Activated CD8-positive, alpha-beta T cell treated with anti-CD3 and anti-CD28 coated beads for 36 hours (primary cell): Measurements from ENCODE around the gene RAD51B. TPM values are rescaled to one million over a fixed set of nuclear protein-coding genes. Genes with fewer than 3 reads are reported as not detected.

Source experiments
- ATAC-seq: fragments of 200-7000 bp; cut with Tn5 transposase; one replicate; pipeline ENCODE4 v1.10.0; 2021; ENCODE audit warnings: mild to moderate bottlenecking, moderate library complexity
- CTCF ChIA-PET: fragments of 350-600 bp; sonication (Branson Sonifier 250); formaldehyde crosslinking; loops from one replicate; lab custom pipeline; 2021; ENCODE audit warnings: antibody characterized with exemption; lab: Charles Lee
- POLR2A ChIA-PET: fragments of 350-600 bp; sonication (Branson Sonifier 250); formaldehyde crosslinking; loops from one replicate; lab custom pipeline; 2021; ENCODE audit warnings: antibody characterized with exemption; lab: Charles Lee
- DNase-seq: peaks from one replicate; pipeline ENCODE4 v3.0.0-alpha.2; 2020
- H3K27ac Mint-ChIP-seq: one replicate; pipeline ENCODE4 v1.8.0; 2021; ENCODE audit warnings: mild to moderate bottlenecking, mixed read lengths
- H3K27me3 Mint-ChIP-seq: one replicate; pipeline ENCODE4 v1.8.0; 2021; ENCODE audit warnings: mixed read lengths
- H3K36me3 Mint-ChIP-seq: one replicate; pipeline ENCODE4 v1.8.0; 2021; ENCODE audit warnings: low read depth, mixed read lengths
- H3K4me1 Mint-ChIP-seq: one replicate; pipeline ENCODE4 v1.8.0; 2021; ENCODE audit warnings: low read depth, mixed read lengths
- H3K4me3 Mint-ChIP-seq: one replicate; pipeline ENCODE4 v1.8.0; 2021; ENCODE audit warnings: mild to moderate bottlenecking, moderate library complexity, mixed read lengths
- H3K9me3 Mint-ChIP-seq: one replicate; pipeline ENCODE4 v1.8.0; 2021; ENCODE audit warnings: mixed read lengths
- CTCF ChIP-seq: fragments of 200-600 bp; IDR thresholded peaks from one replicate; pipeline ENCODE4 v1.8.0; 2022; ENCODE audit warnings: antibody characterized with exemption, mild to moderate bottlenecking
- intact Hi-C: fragments of 100-400 bp; cut with micrococcal nuclease; formaldehyde crosslinking; loops from one replicate; pipeline ENCODE4 v1.10.0; 2022
- total RNA-seq, 2 experiments: library from RNA; stranded (reverse); gene quantifications; one replicate each; pipeline ENCODE4 v1.2.3, GENCODE V29; 2021

Gene RAD51B
- total RNA-seq, 2 experiments from 2014 or later, result 38.2 to 40.6 TPM

- no peak overlapping the region for H3K4me3 Mint-ChIP-seq
- TF ChIP-seq CTCF, result no peak
- peaks cover 12% of the 10 kb centered on the region for H3K9me3 Mint-ChIP-seq
- peaks cover 24% of the 10 kb centered on the region for H3K4me1 Mint-ChIP-seq
- H3K27me3 Mint-ChIP-seq, result no peaks in the 10 kb centered on the region
- ATAC-seq (no peak), DNase-seq (no peak)
- peaks cover 11% of the 10 kb centered on the region for H3K36me3 Mint-ChIP-seq
- intact Hi-C loops, result no loop called here
- CTCF ChIA-PET, result interaction anchor here (1.3 kb wide), 1 partner anchor 18 kb away, joined by 3 read pairs; no protein-coding TSS in a partner anchor
- H3K27ac Mint-ChIP-seq, result no peak overlapping the region
- POLR2A ChIA-PET, result no interaction called here
Observed at GRCh38 chr14:68106456-68106855, 286.9 kb downstream of the RAD51B start.

GRCh38 chr14:68106905-68107304 lies 287.3 kb downstream of the RAD51B start:
- no peak for TF ChIP-seq CTCF
- H3K36me3 Mint-ChIP-seq, result peaks cover 7% of the 10 kb centered on the region
- intact Hi-C loops, result no loop called here

GRCh38 chr14:68109132-68109900 lies 289.7 kb downstream of the RAD51B start:
- no peak for TF ChIP-seq CTCF
- Mint-ChIP-seq H3K4me3 (no peak overlapping the region), H3K9me3 (no peaks in the 10 kb centered on the region), H3K27me3 (no peaks in the 10 kb centered on the region), H3K27ac (no peak overlapping the region), H3K36me3 (no peaks in the 10 kb centered on the region), H3K4me1 (peaks cover 25% of the 10 kb centered on the region)
- DNase-seq (no peak), ATAC-seq (no peak)
- ChIA-PET POLR2A (no interaction called here), CTCF (no interaction called here)
- intact Hi-C loops, result no loop called here

More at GRCh38 chr14:68106905-68107304, 287.3 kb downstream of the RAD51B start:
- peaks cover 25% of the 10 kb centered on the region for H3K4me1 Mint-ChIP-seq
- no peak overlapping the region for H3K27ac Mint-ChIP-seq
- POLR2A ChIA-PET, result no interaction called here
- H3K4me3 Mint-ChIP-seq, result no peak overlapping the region
- H3K27me3 Mint-ChIP-seq, result no peaks in the 10 kb centered on the region
- no peak for DNase-seq
- H3K9me3 Mint-ChIP-seq, result peaks cover 8% of the 10 kb centered on the region
- no peak for ATAC-seq
- CTCF ChIA-PET, result no interaction called here

GRCh38 chr14:68111097-68111852 lies 291.7 kb downstream of the RAD51B start:
- ChIA-PET POLR2A (no interaction called here), CTCF (interaction anchor here (1.1 kb wide), 1 partner anchor 62 kb away, joined by 3 read pairs; no protein-coding TSS in a partner anchor)
- intact Hi-C loops, result no loop called here
- no peak overlapping the region for H3K27ac Mint-ChIP-seq
- H3K36me3 Mint-ChIP-seq, result no peaks in the 10 kb centered on the region
- H3K27me3 Mint-ChIP-seq, result no peaks in the 10 kb centered on the region
- no peak for DNase-seq
- H3K4me1 Mint-ChIP-seq, result peaks cover 25% of the 10 kb centered on the region
- no peaks in the 10 kb centered on the region for H3K9me3 Mint-ChIP-seq
- no peak overlapping the region for H3K4me3 Mint-ChIP-seq
- ATAC-seq, result no peak
- no peak for TF ChIP-seq CTCF

GRCh38 chr14:68111853-68112270 lies 292.3 kb downstream of the RAD51B start:
- no peak for TF ChIP-seq CTCF
- Mint-ChIP-seq H3K27me3 (no peaks in the 10 kb centered on the region), H3K9me3 (no peaks in the 10 kb centered on the region), H3K4me1 (peaks cover 25% of the 10 kb centered on the region), H3K27ac (no peak overlapping the region), H3K4me3 (no peak overlapping the region), H3K36me3 (no peaks in the 10 kb centered on the region)
- CTCF ChIA-PET, result interaction anchor here (1.1 kb wide), 1 partner anchor 61 kb away, joined by 3 read pairs; no protein-coding TSS in a partner anchor
- no peak for DNase-seq
- no peak for ATAC-seq
- intact Hi-C loops, result no loop called here
- POLR2A ChIA-PET, result no interaction called here
